ENCODE results near the gene BST2.

BST2 gene, protein sequence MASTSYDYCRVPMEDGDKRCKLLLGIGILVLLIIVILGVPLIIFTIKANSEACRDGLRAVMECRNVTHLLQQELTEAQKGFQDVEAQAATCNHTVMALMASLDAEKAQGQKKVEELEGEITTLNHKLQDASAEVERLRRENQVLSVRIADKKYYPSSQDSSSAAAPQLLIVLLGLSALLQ

DNA sequence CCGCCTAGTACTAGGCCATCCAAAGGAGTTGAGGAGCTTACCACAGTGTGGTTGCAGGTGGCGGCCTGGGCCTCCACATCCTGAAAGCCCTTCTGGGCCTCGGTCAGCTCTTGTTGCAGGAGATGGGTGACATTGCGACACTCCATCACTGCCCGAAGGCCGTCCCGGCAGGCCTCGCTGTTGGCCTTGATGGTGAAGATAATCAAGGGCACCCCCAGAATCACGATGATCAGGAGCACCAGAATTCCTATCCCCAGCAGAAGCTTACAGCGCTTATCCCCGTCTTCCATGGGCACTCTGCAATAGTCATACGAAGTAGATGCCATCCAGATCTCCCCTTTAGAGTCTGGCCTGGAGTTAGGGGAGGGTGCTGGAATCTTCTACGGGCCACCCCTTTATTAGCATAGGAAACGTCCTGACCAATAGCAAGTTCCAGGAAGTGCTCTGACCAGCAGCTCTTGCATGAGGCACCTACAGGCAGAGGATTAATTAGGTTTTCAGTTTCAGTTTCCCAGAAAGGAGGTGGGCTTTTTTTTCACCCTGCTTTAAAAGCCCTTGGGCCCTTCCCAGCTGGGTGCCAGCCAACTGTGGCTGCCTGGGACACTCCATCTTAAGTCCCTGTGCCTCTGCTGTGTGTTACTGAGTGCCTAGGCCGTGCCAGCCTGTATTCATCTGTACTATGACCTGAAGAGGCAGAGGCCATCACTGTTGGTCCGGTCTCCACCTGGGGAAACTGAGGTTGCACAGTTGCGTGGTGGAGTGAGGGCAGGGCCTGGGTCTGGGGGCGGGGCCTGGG is at the start of gene BST2:
BST2 (minus strand) TSS at position 381 of the 796 bp plus-strand sequence; CDS start at position 326, 55 bp downstream.
- peaks cover 4% of the 10 kb centered on the region for H3K27me3 ChIP-seq (ENCODE audit: control insufficient read depth, insufficient read depth, low read length)

DNA sequence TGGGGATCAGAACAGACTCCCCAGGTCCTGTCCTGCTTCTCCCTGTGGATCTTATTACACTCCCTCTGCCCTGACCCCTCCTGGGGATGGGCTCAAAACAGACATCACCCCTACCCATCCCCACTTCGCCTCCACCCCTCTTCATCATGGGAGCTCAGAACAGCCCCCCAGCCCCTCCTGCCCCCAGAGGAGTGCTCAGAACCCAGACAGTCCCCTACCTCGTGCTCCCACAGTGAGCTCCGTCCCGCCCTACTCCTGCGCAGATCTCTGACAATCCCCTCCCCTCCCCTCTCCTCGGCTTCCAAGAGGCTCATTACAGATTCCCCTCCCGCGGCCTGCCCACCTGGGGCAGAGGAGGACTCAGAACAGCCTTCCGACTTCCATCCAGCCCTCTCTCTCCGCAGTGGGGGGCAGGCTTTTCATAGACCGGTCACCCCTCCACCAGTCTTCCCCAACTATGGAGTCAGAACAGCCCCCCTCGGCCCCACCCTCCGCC is 49.2 kb upstream of the BST2 start:
- Histone ChIP-seq H3K4me1 (ENCODE audit: control insufficient read depth, insufficient read depth, low read length) (no peaks in the 10 kb centered on the region), H3K27me3 (ENCODE audit: control insufficient read depth, insufficient read depth, low read length) (peaks cover 23% of the 10 kb centered on the region), H3K36me3 (ENCODE audit: control insufficient read depth, insufficient read depth, low read length) (no peaks in the 10 kb centered on the region), H3K9ac (ENCODE audit: low read length) (no peak overlapping the region), H3K9me3 (ENCODE audit: control insufficient read depth, low read length) (no peaks in the 10 kb centered on the region), H3K4me3 (ENCODE audit: low read length) (no peak overlapping the region)

More for the DNA sequence above, at the start of gene BST2:
- peak within 1 kb of the TSS; percentile 39 for H3K9ac ChIP-seq (ENCODE audit: low read length)
- H3K36me3 ChIP-seq (ENCODE audit: control insufficient read depth, insufficient read depth, low read length), result no peaks in the 10 kb centered on the region
- H3K4me1 ChIP-seq (ENCODE audit: control insufficient read depth, insufficient read depth, low read length), result peaks cover 13% of the 10 kb centered on the region
- peak within 1 kb of the TSS; percentile 22 for H3K4me3 ChIP-seq (ENCODE audit: low read length)
- H3K9me3 ChIP-seq (ENCODE audit: control insufficient read depth, low read length), result no peaks in the 10 kb centered on the region

DNA sequence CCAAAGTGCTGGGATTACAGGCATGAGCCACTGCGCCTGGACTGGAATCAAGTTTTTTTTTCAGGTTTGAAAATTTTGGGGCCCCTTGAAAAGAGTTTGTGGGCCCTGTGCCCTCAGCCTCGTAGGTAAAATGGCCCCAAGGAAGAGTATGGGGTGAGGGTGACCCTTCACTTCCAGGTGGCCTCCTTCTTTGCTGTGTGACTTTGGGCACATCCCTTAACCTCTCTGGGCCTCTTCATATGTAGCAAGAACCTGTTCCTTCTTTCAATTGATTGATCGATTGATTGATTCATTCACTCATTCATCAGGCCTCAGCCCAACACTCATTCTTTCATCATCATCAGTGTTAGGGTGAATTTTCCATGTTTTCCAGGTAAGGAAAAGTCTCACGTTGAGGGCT is 46.4 kb upstream of the BST2 start:
- Histone ChIP-seq H3K27me3 (ENCODE audit: control insufficient read depth, insufficient read depth, low read length) (peaks cover 33% of the 10 kb centered on the region), H3K4me1 (ENCODE audit: control insufficient read depth, insufficient read depth, low read length) (peaks cover 5% of the 10 kb centered on the region), H3K9me3 (ENCODE audit: control insufficient read depth, low read length) (no peaks in the 10 kb centered on the region), H3K4me3 (ENCODE audit: low read length) (no peak overlapping the region), H3K36me3 (ENCODE audit: control insufficient read depth, insufficient read depth, low read length) (no peaks in the 10 kb centered on the region), H3K9ac (ENCODE audit: low read length) (no peak overlapping the region)

DNA sequence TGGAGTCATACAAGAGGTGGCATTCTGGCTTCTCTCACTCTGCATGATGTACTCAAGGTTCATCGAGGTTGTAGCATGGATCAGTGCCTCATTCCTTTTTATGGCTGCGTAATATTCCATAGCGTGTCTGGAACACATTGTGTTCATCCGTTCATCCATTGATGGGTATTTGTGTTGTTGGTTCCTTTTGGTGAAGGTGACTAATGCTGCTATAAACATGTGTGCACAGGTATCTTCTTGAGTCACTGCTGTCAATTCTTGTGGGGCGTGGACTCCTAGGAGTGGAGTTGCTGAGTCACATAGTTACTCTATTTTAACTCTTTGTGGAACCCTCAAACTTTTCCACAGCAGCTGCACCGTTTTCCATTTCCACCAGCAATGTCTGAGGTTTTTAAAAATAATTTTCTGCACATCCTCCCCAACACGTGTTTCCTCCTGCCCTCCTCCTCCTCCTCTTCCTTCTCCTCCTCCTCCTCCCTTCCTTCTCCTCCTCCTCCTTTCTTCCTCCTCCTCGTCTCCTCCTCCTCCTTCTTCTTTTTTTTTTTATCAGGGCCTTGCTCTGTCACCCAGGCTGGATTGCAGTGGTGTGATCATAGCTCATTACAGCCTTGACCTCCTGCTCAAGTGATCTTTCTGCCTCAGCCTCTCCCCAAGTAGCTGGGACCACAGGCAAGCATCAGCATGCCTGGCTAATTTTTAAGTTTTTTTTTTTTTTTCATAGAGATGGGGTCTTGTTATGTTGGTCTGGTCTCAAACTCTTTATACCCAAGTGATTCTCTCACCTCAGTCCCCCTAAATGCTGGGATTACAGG is 45.0 kb upstream of the BST2 start:
- H3K9ac ChIP-seq (ENCODE audit: low read length), result no peak overlapping the region
- H3K27me3 ChIP-seq (ENCODE audit: control insufficient read depth, insufficient read depth, low read length), result peaks cover 26% of the 10 kb centered on the region
- peaks cover 5% of the 10 kb centered on the region for H3K4me1 ChIP-seq (ENCODE audit: control insufficient read depth, insufficient read depth, low read length)
- H3K9me3 ChIP-seq (ENCODE audit: control insufficient read depth, low read length), result no peaks in the 10 kb centered on the region
- no peak overlapping the region for H3K4me3 ChIP-seq (ENCODE audit: low read length)
- H3K36me3 ChIP-seq (ENCODE audit: control insufficient read depth, insufficient read depth, low read length), result no peaks in the 10 kb centered on the region

DNA sequence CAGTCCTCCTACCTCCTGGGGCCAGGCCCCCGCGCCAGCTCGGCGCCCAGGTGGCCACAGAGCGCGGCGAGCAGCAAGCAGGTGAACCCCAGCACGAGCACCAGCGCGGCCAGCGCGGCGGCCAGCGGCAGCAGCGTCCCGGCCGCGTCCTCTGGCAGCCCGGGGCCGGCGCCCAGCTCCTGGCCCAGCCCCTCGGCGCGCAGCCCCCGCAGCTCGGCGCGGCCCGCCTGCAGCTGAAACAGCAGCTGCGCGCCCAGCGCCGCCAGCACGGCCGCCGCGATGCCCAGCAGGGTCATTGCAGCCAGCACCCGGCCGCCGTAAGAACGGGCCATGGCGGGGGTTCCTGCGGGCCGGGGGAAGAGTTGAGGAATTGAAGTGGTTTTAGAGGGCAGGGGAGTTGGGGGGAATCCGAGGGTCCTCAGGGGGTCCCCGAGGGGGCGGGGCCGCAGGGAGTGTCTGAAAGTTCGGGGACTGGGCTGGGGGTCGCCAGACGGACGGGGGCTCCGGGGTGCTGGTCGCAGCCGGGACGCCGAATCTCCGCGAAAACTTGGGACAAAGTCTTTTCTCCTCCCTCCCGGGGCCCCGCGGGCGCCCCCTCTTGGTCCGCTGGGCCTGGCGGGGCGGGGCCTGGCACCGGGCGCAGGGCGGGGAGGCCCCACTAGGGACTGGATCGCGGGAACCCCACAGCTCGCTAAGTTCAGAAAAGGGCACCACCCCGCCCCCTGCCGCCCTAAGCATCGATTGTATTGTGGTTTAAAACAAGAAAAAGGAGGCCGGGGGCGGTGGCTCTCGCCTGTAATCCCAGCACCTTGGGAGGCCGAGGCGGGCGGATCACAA is 42.9 kb upstream of the BST2 start, which contains the start of gene TMEM221:
TMEM221 (minus strand) TSS at position 538 of the 837 bp plus-strand sequence; CDS start at position 332, 206 bp downstream.
- Histone ChIP-seq H3K4me1 (ENCODE audit: control insufficient read depth, insufficient read depth, low read length) (peaks cover 5% of the 10 kb centered on the region), H3K27me3 (ENCODE audit: control insufficient read depth, insufficient read depth, low read length) (peaks cover 14% of the 10 kb centered on the region), H3K9ac (ENCODE audit: low read length) (no peak within 1 kb of the TSS), H3K4me3 (ENCODE audit: low read length) (no peak within 1 kb of the TSS), H3K36me3 (ENCODE audit: control insufficient read depth, insufficient read depth, low read length) (no peaks in the 10 kb centered on the region), H3K9me3 (ENCODE audit: control insufficient read depth, low read length) (no peaks in the 10 kb centered on the region)

DNA sequence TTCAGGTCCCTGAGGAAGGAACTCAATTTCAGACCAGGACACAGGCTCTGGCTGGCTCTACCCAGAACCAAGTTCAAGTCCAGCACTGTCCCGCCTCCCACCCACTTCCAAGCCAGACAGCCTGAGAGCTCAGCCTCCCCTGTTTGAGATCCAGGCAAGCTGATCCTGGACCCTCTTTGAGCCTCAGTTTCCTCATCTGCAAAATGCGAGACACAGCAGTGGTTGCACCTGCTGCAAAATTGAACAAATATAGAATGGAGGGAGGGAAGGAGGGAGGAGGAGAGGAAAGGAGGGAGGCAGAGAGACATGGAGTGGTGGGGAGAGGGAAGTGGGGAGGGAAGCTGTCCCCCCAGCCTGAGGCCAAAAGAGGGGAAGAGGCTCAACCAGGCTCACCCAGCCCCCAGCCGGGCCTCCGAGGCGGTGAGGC is 42.3 kb upstream of the BST2 start:
- Histone ChIP-seq H3K4me3 (ENCODE audit: low read length) (no peak overlapping the region), H3K9me3 (ENCODE audit: control insufficient read depth, low read length) (no peaks in the 10 kb centered on the region), H3K27me3 (ENCODE audit: control insufficient read depth, insufficient read depth, low read length) (peaks cover 12% of the 10 kb centered on the region), H3K36me3 (ENCODE audit: control insufficient read depth, insufficient read depth, low read length) (no peaks in the 10 kb centered on the region), H3K9ac (ENCODE audit: low read length) (no peak overlapping the region), H3K4me1 (ENCODE audit: control insufficient read depth, insufficient read depth, low read length) (peaks cover 5% of the 10 kb centered on the region)

DNA sequence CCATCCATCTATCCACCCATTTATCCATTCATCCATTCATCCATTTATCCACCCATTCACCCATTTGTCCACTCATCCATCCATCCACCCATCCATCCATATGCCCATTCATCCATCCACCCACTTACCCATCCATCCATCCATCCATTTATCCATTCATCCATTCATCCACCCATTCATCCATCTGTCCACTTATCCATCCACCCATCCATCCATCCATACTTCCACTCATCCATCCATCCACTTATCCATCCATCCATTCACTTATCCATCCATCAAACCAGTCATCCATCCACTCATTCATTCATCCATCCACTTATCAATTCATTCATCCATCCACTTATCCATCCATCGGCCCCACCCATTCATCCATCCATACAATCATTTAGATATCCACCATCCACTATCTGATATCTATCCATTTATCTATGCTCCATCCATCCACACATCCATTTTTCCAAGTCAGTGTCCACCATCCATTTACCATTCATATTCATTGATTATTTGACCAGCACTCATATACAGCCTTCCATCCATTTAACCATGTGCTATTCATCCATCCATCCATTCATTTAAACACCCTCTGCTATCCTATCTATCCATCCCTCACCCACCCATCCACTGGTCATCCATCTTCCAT is 40.2 kb upstream of the BST2 start:
- no peaks in the 10 kb centered on the region for H3K36me3 ChIP-seq (ENCODE audit: control insufficient read depth, insufficient read depth, low read length)
- H3K9ac ChIP-seq (ENCODE audit: low read length), result no peak overlapping the region
- H3K4me1 ChIP-seq (ENCODE audit: control insufficient read depth, insufficient read depth, low read length), result peaks cover 5% of the 10 kb centered on the region
- H3K9me3 ChIP-seq (ENCODE audit: control insufficient read depth, low read length), result no peaks in the 10 kb centered on the region
- no peak overlapping the region for H3K4me3 ChIP-seq (ENCODE audit: low read length)
- peaks cover 12% of the 10 kb centered on the region for H3K27me3 ChIP-seq (ENCODE audit: control insufficient read depth, insufficient read depth, low read length)

DNA sequence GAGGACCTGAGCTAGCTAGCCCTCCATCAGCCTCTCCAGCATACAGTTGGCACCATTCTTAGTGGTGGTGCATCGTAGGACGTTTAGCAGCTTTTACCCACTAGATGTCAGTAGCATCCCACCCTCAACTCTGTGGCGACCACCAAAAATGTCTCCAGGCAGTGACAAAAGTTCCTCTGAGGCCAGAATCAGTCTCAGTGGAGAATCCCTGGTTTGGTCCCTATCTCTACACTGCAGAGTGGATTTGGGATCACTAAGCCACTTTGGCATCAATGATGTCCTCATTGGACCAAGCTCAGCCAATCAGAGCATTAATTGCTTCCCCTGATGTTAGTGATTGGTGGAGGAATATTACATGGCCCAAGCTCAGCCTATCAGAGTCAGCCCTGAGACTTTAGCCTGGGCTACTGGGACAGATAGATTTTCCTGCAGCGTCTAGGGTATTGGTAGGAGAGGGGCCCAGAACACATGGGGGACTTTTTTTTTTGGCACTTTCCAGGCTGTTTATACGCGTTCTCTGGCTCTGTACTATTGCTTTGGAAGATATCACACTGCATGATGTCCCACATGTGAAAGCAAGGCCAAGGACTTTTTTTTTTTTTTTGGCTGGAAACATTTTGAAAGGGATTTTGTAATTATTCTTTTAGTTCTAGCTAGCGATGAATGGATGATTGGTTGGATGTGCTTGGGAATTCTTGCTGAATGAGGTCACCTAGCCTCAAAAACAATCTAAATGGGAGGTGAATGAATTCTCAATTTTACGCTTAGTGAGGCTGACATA is 36.0 kb upstream of the BST2 start:
- Histone ChIP-seq H3K4me3 (ENCODE audit: low read length) (no peak overlapping the region), H3K9ac (ENCODE audit: low read length) (no peak overlapping the region), H3K36me3 (ENCODE audit: control insufficient read depth, insufficient read depth, low read length) (no peaks in the 10 kb centered on the region), H3K4me1 (ENCODE audit: control insufficient read depth, insufficient read depth, low read length) (no peaks in the 10 kb centered on the region), H3K9me3 (ENCODE audit: control insufficient read depth, low read length) (no peaks in the 10 kb centered on the region), H3K27me3 (ENCODE audit: control insufficient read depth, insufficient read depth, low read length) (peaks cover 2% of the 10 kb centered on the region)

DNA sequence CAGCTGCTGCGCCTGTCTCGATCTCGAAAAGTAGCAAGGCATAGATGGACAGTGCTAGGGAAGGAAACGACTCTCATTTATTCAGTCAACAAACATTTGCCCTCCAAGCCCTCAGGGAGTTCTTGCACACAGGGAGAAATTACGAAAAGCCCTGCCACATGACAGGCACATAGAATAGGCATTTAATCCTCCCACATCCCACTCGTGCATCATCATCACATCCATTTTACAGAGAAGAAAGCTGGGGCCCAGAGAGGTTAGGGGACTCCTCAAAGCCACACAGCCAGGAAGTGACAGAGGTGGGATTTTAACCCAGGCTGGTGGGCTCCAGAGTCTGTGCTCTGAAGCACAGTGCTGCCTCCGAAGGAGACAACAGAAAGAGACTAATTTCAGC is 31.4 kb upstream of the BST2 start:
- Histone ChIP-seq H3K27me3 (ENCODE audit: control insufficient read depth, insufficient read depth, low read length) (no peaks in the 10 kb centered on the region), H3K9me3 (ENCODE audit: control insufficient read depth, low read length) (no peaks in the 10 kb centered on the region), H3K36me3 (ENCODE audit: control insufficient read depth, insufficient read depth, low read length) (no peaks in the 10 kb centered on the region), H3K4me1 (ENCODE audit: control insufficient read depth, insufficient read depth, low read length) (no peaks in the 10 kb centered on the region), H3K9ac (ENCODE audit: low read length) (no peak overlapping the region), H3K4me3 (ENCODE audit: low read length) (no peak overlapping the region)

DNA sequence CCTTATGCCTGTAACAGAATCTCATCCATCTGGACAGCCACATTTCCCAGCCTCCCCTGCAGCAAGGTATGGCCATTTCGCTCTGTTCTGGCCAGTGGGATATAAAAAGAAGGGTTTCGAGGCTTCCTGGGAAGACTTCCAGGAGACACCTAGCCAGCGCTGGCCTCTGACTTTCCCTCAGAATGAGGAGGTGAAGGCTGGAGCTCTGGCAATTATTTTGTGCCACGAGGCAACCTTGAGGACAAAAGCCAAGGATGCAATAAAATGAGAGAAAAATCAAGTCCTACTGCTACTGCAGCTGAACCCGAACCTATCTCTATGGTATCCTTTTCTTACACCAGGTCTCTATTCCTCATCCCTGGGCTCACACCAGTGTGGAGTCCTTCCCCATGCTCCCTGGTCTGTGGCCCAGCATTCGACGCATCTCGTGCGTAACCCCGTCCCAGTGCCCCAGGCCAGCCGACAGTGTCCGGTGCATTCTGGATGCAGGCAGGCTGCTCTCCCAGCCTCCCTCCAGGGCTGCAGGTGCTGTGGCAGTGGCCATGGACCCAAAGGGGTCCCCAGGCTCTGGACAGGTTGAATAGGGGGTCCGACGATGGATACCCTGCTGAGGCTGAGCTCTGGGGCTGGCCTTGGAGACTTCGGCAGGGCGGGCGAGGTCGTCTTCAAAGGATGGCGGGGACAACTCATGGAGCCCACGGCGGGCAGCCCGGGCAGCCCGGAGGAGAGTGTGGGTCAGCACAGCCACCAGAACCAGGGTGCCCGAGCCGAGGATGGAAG is 30.9 kb upstream of the BST2 start:
- H3K4me3 ChIP-seq (ENCODE audit: low read length), result no peak overlapping the region
- H3K9me3 ChIP-seq (ENCODE audit: control insufficient read depth, low read length), result no peaks in the 10 kb centered on the region
- no peaks in the 10 kb centered on the region for H3K27me3 ChIP-seq (ENCODE audit: control insufficient read depth, insufficient read depth, low read length)
- H3K36me3 ChIP-seq (ENCODE audit: control insufficient read depth, insufficient read depth, low read length), result no peaks in the 10 kb centered on the region
- no peak overlapping the region for H3K9ac ChIP-seq (ENCODE audit: low read length)
- H3K4me1 ChIP-seq (ENCODE audit: control insufficient read depth, insufficient read depth, low read length), result no peaks in the 10 kb centered on the region

All from mucosa of stomach (tissue), 1 donor.